H1 (cell line): Measurements from ENCODE around the gene SHLD1. TPM values are rescaled to one million over a fixed set of nuclear protein-coding genes. Genes with fewer than 3 reads are reported as not detected.
A peak's percentile ranks its signal among the peaks of the same experiment; 100 is the strongest.

Source experiments
- CTCF ChIA-PET: fragments of 300-600 bp; sonication (Branson Sonifier 250); formaldehyde crosslinking; loops from one replicate; lab custom pipeline; 2021; ENCODE audit not compliant: partially characterized antibody; lab: Charles Lee
- POLR2A ChIA-PET: fragments of 300-600 bp; sonication (Branson Sonifier 250); formaldehyde crosslinking; loops from one replicate; lab custom pipeline; 2021; ENCODE audit warnings: inconsistent platforms; ENCODE audit not compliant: partially characterized antibody; lab: Charles Lee
- DNase-seq, 2 experiments: peaks; one replicate each; pipeline versions ENCODE4 v3.0.0 to v3.0.0-alpha.2; 2010 to 2022; ENCODE audit warnings: low spot score in 2 of 2, low read depth in 1 of 2, mixed read lengths in 1 of 2
- FAIRE-seq: peaks from 2 replicates; lab custom pipeline; 2011; peaks lifted over from hg19 to GRCh38; lab: Jason Lieb, UNC
- H2AFZ ChIP-seq: 2 replicates; pipeline ENCODE4 v1.8.1; 2012; ENCODE audit warnings: low read length, inconsistent platforms
- H2AK5ac ChIP-seq: 2 replicates; pipeline ENCODE4 v1.6.1; 2013; ENCODE audit warnings: low read depth, low read length
- H2BK120ac ChIP-seq: replicated peaks from 2 replicates; pipeline ENCODE3; 2013; ENCODE audit warnings: low read depth, low read length, inconsistent platforms
- H2BK12ac ChIP-seq: 2 replicates; pipeline ENCODE4 v1.6.1; 2013; ENCODE audit warnings: low read depth, low read length
- H2BK15ac ChIP-seq: 2 replicates; pipeline ENCODE4 v1.6.1; 2013; ENCODE audit warnings: low read length
- H2BK20ac ChIP-seq: 2 replicates; pipeline ENCODE4 v1.6.1; 2013; ENCODE audit warnings: low read length
- H2BK5ac ChIP-seq: 2 replicates; pipeline ENCODE4 v1.6.1; 2013; ENCODE audit warnings: low read depth, low read length
- H3K14ac ChIP-seq: 2 replicates; pipeline ENCODE4 v1.6.1; 2013; ENCODE audit warnings: inconsistent platforms; ENCODE audit not compliant: insufficient read length
- H3K18ac ChIP-seq: 2 replicates; pipeline ENCODE4 v1.6.1; 2013; ENCODE audit warnings: low read length; ENCODE audit errors: extremely low read depth
- H3K23ac ChIP-seq: 2 replicates; pipeline ENCODE4 v1.6.1; 2013; ENCODE audit warnings: inconsistent platforms; ENCODE audit not compliant: insufficient read length
- H3K23me2 ChIP-seq: 2 replicates; pipeline ENCODE4 v1.6.1; 2013; ENCODE audit warnings: low read depth, low read length
- H3K27ac ChIP-seq: 2 replicates; pipeline ENCODE4 v1.6.1; 2011; ENCODE audit warnings: low read depth, low read length, inconsistent platforms
- H3K27me3 ChIP-seq, 4 experiments: replicated peaks in 1 of 4; 1 replicate in 1 of 4; 2 replicates in 3 of 4; pipeline versions ENCODE4 v1.6.1 to v1.8.1; 2011 to 2013; ENCODE audit warnings: low read length in 3 of 4, mild to moderate bottlenecking in 3 of 4, inconsistent platforms in 2 of 4, mixed read lengths in 2 of 4, moderate library complexity in 1 of 4; ENCODE audit not compliant: control insufficient read depth in 3 of 4, insufficient read depth in 3 of 4; ENCODE audit errors: extremely low read depth in 1 of 4
- H3K36me3 ChIP-seq, 4 experiments: 2 replicates each; pipeline versions ENCODE4 v1.6.1 to v1.8.1; 2011 to 2013; ENCODE audit warnings: mild to moderate bottlenecking in 4 of 4, low read length in 3 of 4, moderate library complexity in 2 of 4, control low read depth in 1 of 4, inconsistent platforms in 1 of 4; ENCODE audit not compliant: insufficient read depth in 4 of 4, control insufficient read depth in 2 of 4
- H3K4ac ChIP-seq: replicated peaks from 2 replicates; pipeline ENCODE3; 2013; ENCODE audit warnings: low read length, low read depth, mixed read lengths, inconsistent platforms; ENCODE audit not compliant: insufficient read length
- H3K4me1 ChIP-seq, 4 experiments: replicated peaks in 1 of 4; 1 replicate in 1 of 4; 2 replicates in 3 of 4; pipeline versions ENCODE4 v1.6.1 to v1.8.1; 2011 to 2013; ENCODE audit warnings: low read length in 3 of 4, inconsistent platforms in 2 of 4, mixed read lengths in 1 of 4; ENCODE audit not compliant: insufficient read depth in 4 of 4, control insufficient read depth in 3 of 4
- H3K4me2 ChIP-seq, 2 experiments: 2 replicates each; pipeline versions ENCODE4 v1.6.1 to v1.8.1; 2011 to 2013; ENCODE audit warnings: low read depth in 2 of 2, low read length in 2 of 2, control low read depth in 1 of 2, inconsistent platforms in 1 of 2, mild to moderate bottlenecking in 1 of 2; ENCODE audit not compliant: insufficient read depth in 1 of 2
- H3K4me3 ChIP-seq, 4 experiments: fragments of 200-600, 300-600 bp in 1 of 4; sonication (generic), shearing (Covaris generic), sonication (Bioruptor Twin) in 1 of 4; 2 replicates each; pipeline versions ENCODE4 v1.5.1 to v1.8.1; 2011 to 2016; ENCODE audit warnings: low read length in 4 of 4, low read depth in 3 of 4, control low read depth in 2 of 4, inconsistent platforms in 2 of 4, mild to moderate bottlenecking in 2 of 4, mixed read lengths in 1 of 4, moderate library complexity in 1 of 4; ENCODE audit not compliant: insufficient read depth in 2 of 4; ENCODE audit errors: extremely low read depth in 1 of 4
- H3K56ac ChIP-seq: replicated peaks from 2 replicates; pipeline ENCODE3; 2013; ENCODE audit warnings: low read depth, mild to moderate bottlenecking, mixed read lengths, low read length, inconsistent platforms; ENCODE audit not compliant: insufficient read length
- H3K79me1 ChIP-seq: 2 replicates; pipeline ENCODE4 v1.6.1; 2013; ENCODE audit warnings: low read depth, low read length, control low read depth
- H3K79me2 ChIP-seq, 2 experiments: 2 replicates each; pipeline versions ENCODE4 v1.6.1 to v1.8.1; 2012 to 2013; ENCODE audit warnings: low read length in 2 of 2, mild to moderate bottlenecking in 2 of 2, inconsistent platforms in 1 of 2; ENCODE audit not compliant: insufficient read depth in 2 of 2, control insufficient read depth in 1 of 2
- H3K9ac ChIP-seq, 4 experiments: replicated peaks in 1 of 4; 1 replicate in 1 of 4; 2 replicates in 3 of 4; pipeline versions ENCODE4 v1.6.1 to v1.8.1; 2011 to 2013; ENCODE audit warnings: low read depth in 3 of 4, low read length in 3 of 4, control low read depth in 2 of 4, mild to moderate bottlenecking in 2 of 4, moderate library complexity in 2 of 4, inconsistent platforms in 1 of 4; ENCODE audit errors: extremely low read depth in 1 of 4
- H3K9me3 ChIP-seq, 2 experiments: 2 replicates each; pipeline versions ENCODE4 v1.6.1 to v1.8.1; 2012 to 2013; ENCODE audit warnings: mild to moderate bottlenecking in 2 of 2, moderate library complexity in 2 of 2, control low read depth in 1 of 2, inconsistent platforms in 1 of 2, low read depth in 1 of 2, low read length in 1 of 2, mixed read lengths in 1 of 2; ENCODE audit not compliant: insufficient read depth in 2 of 2
- H4K20me1 ChIP-seq, 2 experiments: replicated peaks in 1 of 2; 2 replicates each; pipeline versions ENCODE3 to v1.8.1; 2011 to 2013; ENCODE audit warnings: inconsistent platforms in 2 of 2, low read length in 2 of 2, mild to moderate bottlenecking in 1 of 2; ENCODE audit not compliant: insufficient read depth in 2 of 2, control insufficient read depth in 1 of 2
- H4K5ac ChIP-seq: 2 replicates; pipeline ENCODE4 v1.6.1; 2013; ENCODE audit warnings: low read length, low read depth, mixed read lengths, inconsistent platforms; ENCODE audit not compliant: insufficient read length
- H4K8ac ChIP-seq: 2 replicates; pipeline ENCODE4 v1.8.0; 2013; ENCODE audit warnings: mild to moderate bottlenecking, moderate library complexity, low read length, inconsistent platforms; ENCODE audit not compliant: insufficient read depth; ENCODE audit errors: extremely low read depth
- H4K91ac ChIP-seq: replicated peaks from 2 replicates; pipeline ENCODE3; 2013; ENCODE audit warnings: low read length, mixed read lengths, inconsistent platforms; ENCODE audit not compliant: insufficient read length
- ASH2L ChIP-seq: fragments of 200-600, 300-600 bp; sonication (generic); IDR thresholded peaks from one replicate; pipeline ENCODE4 v1.7.1; 2017; ENCODE audit warnings: low read length
- BACH1 ChIP-seq: IDR thresholded peaks from 2 replicates; pipeline ENCODE4 v1.6.1; 2012; ENCODE audit warnings: low read length, improper control_type of control experiment
- CBX8 ChIP-seq: fragments of 300-800, 300-1000 bp; sonication (generic); IDR thresholded peaks from 2 replicates; pipeline ENCODE4 v1.7.1; 2016; ENCODE audit warnings: low read depth, low read length, borderline replicate concordance
- CEBPB ChIP-seq: IDR thresholded peaks from 2 replicates; pipeline ENCODE4 v1.6.1; 2012; ENCODE audit warnings: low read depth, low read length
- FOSL1 ChIP-seq: IDR thresholded peaks from 2 replicates; pipeline ENCODE4 v1.6.1; 2011; ENCODE audit warnings: mild to moderate bottlenecking, low read depth, low read length, moderate library complexity; ENCODE audit not compliant: insufficient read depth
- JUND ChIP-seq: IDR thresholded peaks from 2 replicates; pipeline ENCODE4 v1.6.1; 2011; ENCODE audit warnings: mild to moderate bottlenecking, improper control_type of control experiment, low read length
- KDM4A ChIP-seq: IDR thresholded peaks from one replicate; pipeline ENCODE4 v1.7.1; 2012; ENCODE audit warnings: low read depth, mild to moderate bottlenecking, moderate library complexity, low read length, inconsistent platforms; ENCODE audit not compliant: severe bottlenecking
- RBBP5 ChIP-seq: IDR thresholded peaks from 2 replicates; pipeline ENCODE4 v1.7.1; 2012; ENCODE audit warnings: low read depth, mild to moderate bottlenecking, inconsistent platforms, low read length, moderate library complexity, borderline replicate concordance
- RXRA ChIP-seq: IDR thresholded peaks from 2 replicates; pipeline ENCODE4 v1.6.1; 2011; ENCODE audit warnings: low read depth, mild to moderate bottlenecking, low read length, moderate library complexity; ENCODE audit not compliant: insufficient read depth
- SIN3A ChIP-seq, 2 experiments: IDR thresholded peaks in 1 of 2; conservative IDR thresholded peaks in 1 of 2; 2 replicates each; pipeline ENCODE4 v1.6.1; 2011 to 2012; ENCODE audit warnings: low read length in 2 of 2, improper control_type of control experiment in 1 of 2, low read depth in 1 of 2, mild to moderate bottlenecking in 1 of 2
- SIX5 ChIP-seq: IDR thresholded peaks from 2 replicates; pipeline ENCODE4 v1.6.1; 2011; ENCODE audit warnings: mild to moderate bottlenecking, low read depth, low read length
- YY1 ChIP-seq: IDR thresholded peaks from 2 replicates; pipeline ENCODE4 v1.6.1; 2011; ENCODE audit warnings: low read depth, mild to moderate bottlenecking, low read length
- WGBS, 2 experiments: shearing (Covaris generic) in 1 of 2; methylation state at CpG; one replicate each; pipeline versions ENCODE4 v1.1.6 to v1.1.7; 2013 to 2015; ENCODE audit warnings: low lambda C conversion rate in 2 of 2, mixed read lengths in 2 of 2, inconsistent platforms in 1 of 2, low coverage in 1 of 2, missing lambda C conversion rate in 1 of 2; ENCODE audit not compliant: insufficient replicate concordance in 2 of 2, insufficient coverage in 1 of 2, insufficient read length in 1 of 2; ENCODE audit errors: extremely low coverage in 1 of 2, missing lambda C conversion rate in 1 of 2; 5-methylcytosine and 5-hydroxymethylcytosine counted together
- polyA plus RNA-seq, 7 experiments: library from polyadenylated mRNA; depleted of rRNA in 3 of 7; stranded (reverse) in 5 of 7; unstranded in 2 of 7; fragments of >200 nt in 5 of 7; fragments of 200-250 nt in 2 of 7; gene quantifications; 1 replicate in 5 of 7; 2 replicates in 1 of 7; 4 replicates in 1 of 7; pipeline versions ENCODE4 v1.2.1 to v1.2.3, GENCODE V29; 2011 to 2013; ENCODE audit warnings: missing spikeins in 2 of 7, mixed read lengths in 2 of 7
- total RNA-seq: library from RNA; stranded (reverse); fragmentation: NEBNext Ultra II Directional; extraction: Animal tissue kit (Norgen Biotek cat#: 25700); gene quantifications from 2 replicates; pipeline ENCODE4 v1.2.1, GENCODE V29; 2021

SHLD1 gene
- total and polyA plus RNA-seq, 2 of the 8 experiments (the other 6 are each of a cell fraction or from before 2014, with no cell fraction given), result 4.2 to 6.5 TPM

DNA sequence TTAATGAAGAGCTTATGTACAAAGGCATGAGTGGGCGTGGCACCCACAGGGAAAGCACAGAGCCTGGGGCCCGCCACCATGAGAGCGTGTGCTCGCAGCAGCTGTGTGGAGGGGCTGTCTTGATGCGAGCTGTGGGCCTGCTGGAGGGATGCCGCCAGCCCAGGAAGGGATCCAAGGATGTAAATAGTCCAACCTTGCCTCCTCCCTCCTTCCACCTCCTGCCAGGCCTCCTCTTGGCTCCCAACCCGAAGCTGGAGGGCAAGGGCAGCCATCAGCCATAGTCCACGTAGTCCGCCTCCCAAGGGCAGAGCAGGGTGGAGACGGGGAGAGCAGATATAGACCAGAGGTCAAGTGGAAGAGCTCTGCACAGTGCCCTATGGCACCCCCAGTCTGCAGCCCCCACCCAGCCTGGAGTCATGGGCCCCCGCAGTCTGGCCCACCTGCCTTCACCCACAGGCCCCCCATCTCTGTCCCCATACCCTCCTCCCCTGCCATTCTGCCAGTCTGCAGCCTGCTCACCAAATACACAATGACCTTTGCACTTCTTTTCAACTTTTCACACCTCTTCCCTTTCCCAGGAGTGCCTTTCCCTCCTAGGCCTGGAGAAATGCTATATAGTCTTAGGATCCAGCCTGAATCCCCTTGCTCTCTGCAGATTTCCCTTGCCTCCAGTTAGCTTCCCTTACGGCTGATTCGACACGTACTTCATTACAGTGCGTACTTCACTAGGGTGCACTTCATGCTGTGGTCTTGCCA lies 77.1 kb downstream of the SHLD1 start:
- 87% methylated on average over 13 of the region's 15 CpGs; no CpG with 5 or more reads in 1 of the 2 experiments for WGBS, 2 experiments
- TF ChIP-seq BACH1 (no peak), YY1 (no peak), FOSL1 (no peak), JUND (no peak), CBX8 (no peak), SIX5 (no peak), ASH2L (no peak), RXRA (no peak), CEBPB (no peak), SIN3A (conservative IDR thresholded peaks at IDR 0.05 in 1 of 2, IDR thresholded peaks at IDR 0.05 in 1 of 2; ENCODE audit: low read depth in 1 of 2, low read length in 2 of 2) (no peak), KDM4A (no peak), RBBP5 (no peak)

More for the DNA sequence above, 77.1 kb downstream of the SHLD1 start:
- Histone ChIP-seq H3K23me2 (no peaks in the 10 kb centered on the region), H3K4me1 (peaks cover 0 to 8% (median 6%) of the 10 kb centered on the region in 4 experiments), H4K91ac (no peak overlapping the region), H3K79me1 (no peaks in the 10 kb centered on the region), H3K18ac (no peak overlapping the region), H3K9me3 (no peaks in the 10 kb centered on the region), H3K36me3 (no peaks in the 10 kb centered on the region), H4K8ac (no peak overlapping the region), H3K79me2 (no peaks in the 10 kb centered on the region), H3K4me2 (no peak overlapping the region), H3K4me3 (no peak overlapping the region), H2AFZ (no peak overlapping the region), H2BK120ac (no peak overlapping the region), H3K56ac (peak overlapping the region; percentile 2), H3K14ac (no peak overlapping the region), H2AK5ac (no peak overlapping the region), H3K23ac (no peak overlapping the region), H2BK5ac (peak overlapping the region; percentile 16; the same call in 1 of the 2 replicates), H4K20me1 (no peaks in the 10 kb centered on the region), H3K27me3 (peaks cover 0 to 3% (median 0%) of the 10 kb centered on the region in 4 experiments; a peak in 2 of 7 replicates), H2BK12ac (peak overlapping the region; percentile 55; the same call in 1 of the 2 replicates), H2BK20ac (no peak overlapping the region), H3K27ac (no peak overlapping the region), H2BK15ac (no peak overlapping the region), H3K4ac (no peak overlapping the region), H4K5ac (no peak overlapping the region), H3K9ac (no peak overlapping the region)
- ChIA-PET POLR2A (interaction anchor here (1.6 kb wide), 1 partner anchor 16 kb away, joined by 3 read pairs; no protein-coding TSS in a partner anchor), CTCF (interaction anchor here (0.7 to 1.7 kb wide), 5 partner anchors 10 to 299 kb away, joined by 3 to 5 read pairs (median 3); no protein-coding TSS in a partner anchor)
- no peak for FAIRE-seq
- no peak for DNase-seq
